Measurements from ENCODE around the gene CCL13.

DNA sequence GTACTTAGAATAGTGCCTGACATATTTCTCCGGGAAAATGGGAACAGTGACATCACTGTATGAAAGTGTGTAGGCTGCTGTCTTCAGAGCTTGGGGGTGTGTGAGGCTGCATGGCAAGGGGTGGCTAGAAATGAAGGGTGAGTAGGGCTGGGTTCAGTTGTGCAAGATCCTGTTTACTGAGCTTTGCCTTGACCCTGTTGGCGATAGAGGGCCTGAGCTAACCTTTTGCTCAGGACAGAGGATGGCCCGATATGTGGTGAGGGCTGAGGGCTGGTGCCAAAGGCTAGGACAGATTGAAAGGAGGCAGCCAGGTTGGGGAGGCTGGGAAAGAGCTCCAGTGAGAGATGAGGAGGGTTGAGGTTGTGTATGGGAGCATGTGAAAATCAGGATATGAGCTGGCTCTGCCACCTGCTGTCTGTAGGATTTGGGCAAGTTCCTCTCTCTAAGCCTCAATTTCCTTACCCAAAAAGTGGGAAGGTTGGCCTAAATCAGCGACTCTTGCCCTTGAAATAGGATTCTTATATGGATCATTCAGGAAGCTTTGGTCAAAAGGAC lies 12.7 kb downstream of the CCL13 start:
- TF ChIP-seq, protein P1, sequence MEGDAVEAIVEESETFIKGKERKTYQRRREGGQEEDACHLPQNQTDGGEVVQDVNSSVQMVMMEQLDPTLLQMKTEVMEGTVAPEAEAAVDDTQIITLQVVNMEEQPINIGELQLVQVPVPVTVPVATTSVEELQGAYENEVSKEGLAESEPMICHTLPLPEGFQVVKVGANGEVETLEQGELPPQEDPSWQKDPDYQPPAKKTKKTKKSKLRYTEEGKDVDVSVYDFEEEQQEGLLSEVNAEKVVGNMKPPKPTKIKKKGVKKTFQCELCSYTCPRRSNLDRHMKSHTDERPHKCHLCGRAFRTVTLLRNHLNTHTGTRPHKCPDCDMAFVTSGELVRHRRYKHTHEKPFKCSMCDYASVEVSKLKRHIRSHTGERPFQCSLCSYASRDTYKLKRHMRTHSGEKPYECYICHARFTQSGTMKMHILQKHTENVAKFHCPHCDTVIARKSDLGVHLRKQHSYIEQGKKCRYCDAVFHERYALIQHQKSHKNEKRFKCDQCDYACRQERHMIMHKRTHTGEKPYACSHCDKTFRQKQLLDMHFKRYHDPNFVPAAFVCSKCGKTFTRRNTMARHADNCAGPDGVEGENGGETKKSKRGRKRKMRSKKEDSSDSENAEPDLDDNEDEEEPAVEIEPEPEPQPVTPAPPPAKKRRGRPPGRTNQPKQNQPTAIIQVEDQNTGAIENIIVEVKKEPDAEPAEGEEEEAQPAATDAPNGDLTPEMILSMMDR (IDR thresholded peaks at IDR 0.05) = no peak
- no peak for TF ChIP-seq EP300 (IDR thresholded peaks at IDR 0.05)
